ENCODE results near the gene PARP3. TPM values are rescaled to one million over a fixed set of nuclear protein-coding genes. Genes with fewer than 3 reads are reported as not detected.
"Not testable (repeated sequence)": the region's sequence is repeated elsewhere in the genome, so short reads cannot be mapped to it uniquely, and the experiment has no call there.

Gene PARP3
- total RNA-seq, 1 donor from 2014 or later: 15.8 TPM

GRCh38 chr3:51978143-51978502 is 36.0 kb downstream of the PARP3 start:
- H3K27me3 Mint-ChIP-seq (ENCODE audit: low read depth): no peaks in the 10 kb centered on the region
- peaks cover 6% of the 10 kb centered on the region for H3K36me3 Mint-ChIP-seq (ENCODE audit: low read depth)
- DNase-seq (ENCODE audit: low spot score): no peak
- H3K4me3 Mint-ChIP-seq (ENCODE audit: low read depth): no peak overlapping the region
- H3K9me3 Mint-ChIP-seq: no peaks in the 10 kb centered on the region
- peak overlapping the region; percentile 74 for H3K27ac Mint-ChIP-seq
- peaks cover 34% of the 10 kb centered on the region for H3K4me1 Mint-ChIP-seq (ENCODE audit: low read depth)
- intact Hi-C loops (cut with micrococcal nuclease): loop anchor here (10.0 kb wide), 1 partner anchor 707 kb away; the partner anchor contains the start of genes GNL3 and PBRM1

GRCh38 chr3:51980253-51980652 is 38.1 kb downstream of the PARP3 start:
- peaks cover 28% of the 10 kb centered on the region for H3K4me1 Mint-ChIP-seq (ENCODE audit: low read depth)
- H3K27ac Mint-ChIP-seq: no peak overlapping the region
- peaks cover 9% of the 10 kb centered on the region for H3K36me3 Mint-ChIP-seq (ENCODE audit: low read depth)
- intact Hi-C loops (cut with micrococcal nuclease): no loop called here
- H3K4me3 Mint-ChIP-seq (ENCODE audit: low read depth): no peak overlapping the region
- H3K27me3 Mint-ChIP-seq (ENCODE audit: low read depth): no peaks in the 10 kb centered on the region
- DNase-seq (ENCODE audit: low spot score): no peak
- no peaks in the 10 kb centered on the region for H3K9me3 Mint-ChIP-seq

- intact Hi-C loops (cut with micrococcal nuclease): no loop called here
- Mint-ChIP-seq H3K27me3 (ENCODE audit: low read depth) (no peaks in the 10 kb centered on the region), H3K4me3 (ENCODE audit: low read depth) (peak overlapping the region; percentile 94), H3K4me1 (ENCODE audit: low read depth) (peaks cover 15% of the 10 kb centered on the region), H3K9me3 (no peaks in the 10 kb centered on the region), H3K27ac (peak overlapping the region; percentile 94), H3K36me3 (ENCODE audit: low read depth) (peaks cover 9% of the 10 kb centered on the region)
- no peak for DNase-seq (ENCODE audit: low spot score)
Measured at GRCh38 chr3:51982352-51982837, 40.2 kb downstream of the PARP3 start.

GRCh38 chr3:51982838-51983577 is 40.8 kb downstream of the PARP3 start, which contains the start of gene ACY1:
TSS of gene ACY1 (plus strand) at chr3:51983535. CDS start at chr3:51984065, 530 bp downstream.
- Mint-ChIP-seq H3K27ac (peak within 1 kb of the TSS; percentile 94), H3K27me3 (ENCODE audit: low read depth) (no peaks in the 10 kb centered on the region), H3K4me1 (ENCODE audit: low read depth) (peaks cover 14% of the 10 kb centered on the region), H3K4me3 (ENCODE audit: low read depth) (peak within 1 kb of the TSS; percentile 94), H3K36me3 (ENCODE audit: low read depth) (peaks cover 9% of the 10 kb centered on the region), H3K9me3 (no peaks in the 10 kb centered on the region)
- intact Hi-C loops (cut with micrococcal nuclease): loop anchor here (1.0 kb wide), 3 partner anchors 8 to 41 kb away; partner anchors contain the start of genes ABHD14A, PARP3 and RPL29
- DNase-seq (ENCODE audit: low spot score): peak; percentile 73

- peak overlapping the region; percentile 94 for H3K27ac Mint-ChIP-seq
- intact Hi-C loops (cut with micrococcal nuclease): loop anchor here (1.0 kb wide), 3 partner anchors 8 to 41 kb away; partner anchors contain the start of genes ABHD14A, PARP3 and RPL29
Measured at GRCh38 chr3:51983578-51984268, 41.6 kb downstream of the PARP3 start.

GRCh38 chr3:51984269-51984647 is 42.1 kb downstream of the PARP3 start:
- H3K27ac Mint-ChIP-seq: peak overlapping the region; percentile 72
- DNase-seq (ENCODE audit: low spot score): no peak
- H3K4me3 Mint-ChIP-seq (ENCODE audit: low read depth): peak overlapping the region; percentile 94
- peaks cover 14% of the 10 kb centered on the region for H3K4me1 Mint-ChIP-seq (ENCODE audit: low read depth)
- peaks cover 9% of the 10 kb centered on the region for H3K36me3 Mint-ChIP-seq (ENCODE audit: low read depth)
- intact Hi-C loops (cut with micrococcal nuclease): no loop called here
- H3K9me3 Mint-ChIP-seq: no peaks in the 10 kb centered on the region
- H3K27me3 Mint-ChIP-seq (ENCODE audit: low read depth): no peaks in the 10 kb centered on the region

More at GRCh38 chr3:51983578-51984268, 41.6 kb downstream of the PARP3 start:
- no peaks in the 10 kb centered on the region for H3K9me3 Mint-ChIP-seq
- no peaks in the 10 kb centered on the region for H3K27me3 Mint-ChIP-seq (ENCODE audit: low read depth)
- peak overlapping the region; percentile 94 for H3K4me3 Mint-ChIP-seq (ENCODE audit: low read depth)
- no peak for DNase-seq (ENCODE audit: low spot score)
- H3K4me1 Mint-ChIP-seq (ENCODE audit: low read depth): peaks cover 14% of the 10 kb centered on the region
- H3K36me3 Mint-ChIP-seq (ENCODE audit: low read depth): peaks cover 9% of the 10 kb centered on the region

- intact Hi-C loops (cut with micrococcal nuclease): no loop called here
- DNase-seq (ENCODE audit: low spot score): no peak
- Mint-ChIP-seq H3K36me3 (ENCODE audit: low read depth) (peaks cover 9% of the 10 kb centered on the region), H3K27ac (peak overlapping the region; percentile 75), H3K4me3 (ENCODE audit: low read depth) (peak overlapping the region; percentile 63), H3K27me3 (ENCODE audit: low read depth) (no peaks in the 10 kb centered on the region), H3K4me1 (ENCODE audit: low read depth) (peaks cover 14% of the 10 kb centered on the region), H3K9me3 (no peaks in the 10 kb centered on the region)
Measured at GRCh38 chr3:51985063-51985462, 42.9 kb downstream of the PARP3 start.

- Mint-ChIP-seq H3K9me3 (no peaks in the 10 kb centered on the region), H3K27me3 (ENCODE audit: low read depth) (no peaks in the 10 kb centered on the region), H3K4me1 (ENCODE audit: low read depth) (peaks cover 16% of the 10 kb centered on the region), H3K36me3 (ENCODE audit: low read depth) (peaks cover 8% of the 10 kb centered on the region), H3K27ac (no peak overlapping the region), H3K4me3 (ENCODE audit: low read depth) (no peak overlapping the region)
- intact Hi-C loops (cut with micrococcal nuclease): no loop called here
- no peak for DNase-seq (ENCODE audit: low spot score)
Measured at GRCh38 chr3:51986010-51986947, 44.1 kb downstream of the PARP3 start.

GRCh38 chr3:51987568-51987967 is 45.4 kb downstream of the PARP3 start:
- H3K27me3 Mint-ChIP-seq (ENCODE audit: low read depth): no peaks in the 10 kb centered on the region
- H3K4me1 Mint-ChIP-seq (ENCODE audit: low read depth): peaks cover 14% of the 10 kb centered on the region
- H3K9me3 Mint-ChIP-seq: no peaks in the 10 kb centered on the region
- DNase-seq (ENCODE audit: low spot score): no peak
- intact Hi-C loops (cut with micrococcal nuclease): no loop called here
- H3K36me3 Mint-ChIP-seq (ENCODE audit: low read depth): peaks cover 20% of the 10 kb centered on the region
- H3K4me3 Mint-ChIP-seq (ENCODE audit: low read depth): no peak overlapping the region
- peak overlapping the region; percentile 17 for H3K27ac Mint-ChIP-seq

- H3K4me1 Mint-ChIP-seq (ENCODE audit: low read depth): peaks cover 13% of the 10 kb centered on the region
- intact Hi-C loops (cut with micrococcal nuclease): no loop called here
Measured at GRCh38 chr3:51988286-51989146, 46.4 kb downstream of the PARP3 start.

GRCh38 chr3:51990501-51990971 is 48.4 kb downstream of the PARP3 start:
- DNase-seq (ENCODE audit: low spot score); H3K27me3 Mint-ChIP-seq (ENCODE audit: low read depth); H3K4me3 Mint-ChIP-seq (ENCODE audit: low read depth); intact Hi-C loops (cut with micrococcal nuclease); H3K9me3 Mint-ChIP-seq; H3K27ac Mint-ChIP-seq: not testable (repeated sequence)
- Mint-ChIP-seq H3K36me3 (ENCODE audit: low read depth) (peaks cover 46% of the 10 kb centered on the region), H3K4me1 (ENCODE audit: low read depth) (peaks cover 20% of the 10 kb centered on the region)

More at GRCh38 chr3:51988286-51989146, 46.4 kb downstream of the PARP3 start:
- H3K4me3 Mint-ChIP-seq (ENCODE audit: low read depth): no peak overlapping the region
- no peaks in the 10 kb centered on the region for H3K27me3 Mint-ChIP-seq (ENCODE audit: low read depth)
- no peaks in the 10 kb centered on the region for H3K9me3 Mint-ChIP-seq
- peak overlapping the region; percentile 17 for H3K27ac Mint-ChIP-seq
- no peak for DNase-seq (ENCODE audit: low spot score)
- H3K36me3 Mint-ChIP-seq (ENCODE audit: low read depth): peaks cover 25% of the 10 kb centered on the region

All from activated T-helper 2 cell treated with anti-CD3 and anti-CD28 coated beads, Interferon-gamma antibody, Interleukin-2, Interleukin-4, amounts not matched to agents 10 μg/mL and 5 μg/mL and 100 μg/mL, durations not matched to agents 14 hours and 24 hours and 36 hours (primary cell).